Right ventricle myocardium superior (tissue), 1 donor: Measurements from ENCODE around the gene ZNF593OS. TPM values are rescaled to one million over a fixed set of nuclear protein-coding genes. Genes with fewer than 3 reads are reported as not detected.
A peak's percentile ranks its signal among the peaks of the same experiment; 100 is the strongest.

Experiments used
- ATAC-seq: fragments of 200-7000 bp; cut with Tn5 transposase; one replicate; pipeline ENCODE4 v1.9.1; 2020; ENCODE audit warnings: mild to moderate bottlenecking; ENCODE audit not compliant: poor library complexity
- DNase-seq: peaks from one replicate; pipeline ENCODE4 v3.0.0-alpha.2; 2020
- intact Hi-C: fragments of 100-400 bp; cut with DNase I; formaldehyde crosslinking; loops from one replicate; pipeline ENCODE4 v1.11.2; 2022
- total RNA-seq: library from RNA; stranded (reverse); fragmentation: NEBNext Ultra II Directional; extraction: Animal tissue kit (Norgen Biotek cat#: 25700); gene quantifications from one replicate; pipeline ENCODE4 v1.2.1, GENCODE V29; 2021
- donor health status: DM: no; HTN: yes; CAD: no; lungs with severe emphysema.

The ZNF593OS gene
- total RNA-seq, 1 donor from 2014 or later = not detected

DNA sequence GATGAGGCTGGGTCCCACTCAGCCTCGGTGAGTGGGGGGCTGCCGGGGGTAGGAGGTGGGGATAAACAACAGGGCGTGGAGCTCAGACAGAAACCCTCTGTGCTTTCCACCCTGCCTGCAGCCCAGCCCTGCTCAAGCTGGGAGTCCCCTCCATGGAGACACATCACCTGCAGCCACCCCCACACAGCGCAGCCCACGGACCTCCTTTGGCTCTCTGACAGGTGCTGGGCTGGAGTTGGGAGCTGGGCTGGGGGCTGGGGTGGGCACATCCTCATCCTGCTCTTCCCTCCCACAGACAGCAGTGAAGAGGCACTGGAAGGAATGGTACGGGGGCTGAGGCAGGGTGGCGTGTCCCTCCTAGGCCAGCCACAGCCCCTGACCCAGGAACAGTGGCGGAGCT, 16.8 kb upstream of the ZNF593OS start:
- DNase-seq = no peak
- intact Hi-C loops = loop anchor here (10.0 kb wide), 1 partner anchor 136 kb away; no protein-coding TSS in a partner anchor
- ATAC-seq = no peak

GRCh38 chr1:26187882-26188281, 16.2 kb upstream of the ZNF593OS start:
- DNase-seq (no peak), ATAC-seq (no peak)
- intact Hi-C loops = loop anchor here (10.0 kb wide), 1 partner anchor 137 kb away; no protein-coding TSS in a partner anchor

- DNase-seq (no peak), ATAC-seq (no peak)
- intact Hi-C loops = loop anchor here (10.0 kb wide), 1 partner anchor 140 kb away; no protein-coding TSS in a partner anchor
Measured at GRCh38 chr1:26184883-26185282, 13.3 kb upstream of the ZNF593OS start.

DNA sequence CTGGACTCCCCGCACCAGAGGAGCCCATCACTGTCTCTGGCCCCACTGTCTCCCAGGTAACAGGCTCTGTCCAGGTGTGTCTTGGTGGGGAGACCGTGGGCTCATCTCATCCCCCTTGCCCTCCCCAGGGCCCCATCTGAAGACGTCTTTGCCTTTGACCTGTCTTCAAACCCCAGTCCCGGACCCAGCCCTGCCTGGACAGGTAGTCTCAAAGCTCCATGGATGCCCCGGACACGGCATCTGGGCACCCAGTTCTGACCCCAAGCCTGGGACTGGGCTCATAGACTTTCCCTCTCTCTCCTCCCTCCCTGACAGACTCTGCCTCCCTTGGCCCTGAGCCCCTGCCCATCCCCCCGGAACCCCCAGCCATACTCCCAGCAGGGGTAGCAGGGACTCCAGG, 12.5 kb upstream of the ZNF593OS start:
- no peak for ATAC-seq
- intact Hi-C loops = loop anchor here (10.0 kb wide), 1 partner anchor 141 kb away; no protein-coding TSS in a partner anchor

DNA sequence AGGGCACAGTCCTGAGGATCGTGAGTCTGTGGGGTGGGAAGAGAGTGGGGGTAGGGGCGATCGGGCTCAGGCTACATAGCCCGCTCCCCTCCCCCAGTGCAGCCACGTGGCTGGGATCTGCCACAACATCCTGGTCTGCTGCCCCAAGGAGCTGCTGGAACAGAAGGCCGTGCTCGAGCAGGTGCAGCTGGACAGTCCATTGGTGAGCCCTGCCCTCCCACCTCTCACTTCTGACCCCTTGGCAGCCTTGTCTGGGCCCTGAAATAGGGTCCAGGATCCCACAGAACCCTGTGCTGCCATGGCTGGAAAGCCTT, 10.7 kb upstream of the ZNF593OS start:
- DNase-seq = no peak
- ATAC-seq = no peak
- intact Hi-C loops = loop anchor here (10.0 kb wide), 1 partner anchor 142 kb away; no protein-coding TSS in a partner anchor

More for the DNA sequence above, 12.5 kb upstream of the ZNF593OS start:
- DNase-seq = no peak

DNA sequence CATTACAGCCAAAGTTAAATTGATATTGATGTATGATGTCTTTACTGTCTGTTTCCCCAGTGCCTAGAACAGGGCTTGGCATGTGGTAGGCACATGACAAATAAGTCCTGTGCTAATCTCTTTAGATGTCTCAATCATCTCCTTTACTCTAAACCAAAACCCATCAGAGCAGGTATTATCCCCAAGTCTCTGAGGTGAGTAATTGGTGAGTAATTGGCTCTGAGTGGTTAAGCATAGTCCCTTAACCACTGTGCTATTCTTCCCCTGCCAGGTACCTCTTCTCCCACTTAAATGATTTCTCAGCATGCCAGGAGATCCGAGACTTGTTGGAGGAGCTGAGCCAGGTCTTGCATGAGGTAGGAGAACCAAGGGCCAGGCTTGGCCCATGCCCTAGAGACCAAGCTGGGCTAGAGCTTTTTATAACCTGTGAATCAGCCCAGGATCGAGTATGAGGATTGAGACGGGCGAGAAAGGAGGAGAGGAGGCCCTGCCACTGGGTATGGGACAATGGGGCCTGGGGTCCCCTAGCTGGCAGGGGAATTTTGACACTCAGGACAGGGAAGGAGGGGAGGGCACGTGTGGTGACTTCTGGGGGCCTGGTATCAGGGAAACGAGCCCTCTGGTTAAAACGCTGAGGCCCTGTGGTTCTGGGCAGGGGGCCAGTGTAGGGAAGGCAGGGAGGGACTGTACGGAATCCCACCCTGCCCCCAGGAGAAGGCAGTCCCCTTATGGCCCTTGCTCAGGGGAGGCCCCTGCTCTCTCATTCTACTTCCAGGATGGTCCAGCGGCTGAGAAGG, 10.2 kb upstream of the ZNF593OS start:
- no peak for ATAC-seq
- no peak for DNase-seq
- intact Hi-C loops = loop anchor here (10.0 kb wide), 1 partner anchor 143 kb away; no protein-coding TSS in a partner anchor

DNA sequence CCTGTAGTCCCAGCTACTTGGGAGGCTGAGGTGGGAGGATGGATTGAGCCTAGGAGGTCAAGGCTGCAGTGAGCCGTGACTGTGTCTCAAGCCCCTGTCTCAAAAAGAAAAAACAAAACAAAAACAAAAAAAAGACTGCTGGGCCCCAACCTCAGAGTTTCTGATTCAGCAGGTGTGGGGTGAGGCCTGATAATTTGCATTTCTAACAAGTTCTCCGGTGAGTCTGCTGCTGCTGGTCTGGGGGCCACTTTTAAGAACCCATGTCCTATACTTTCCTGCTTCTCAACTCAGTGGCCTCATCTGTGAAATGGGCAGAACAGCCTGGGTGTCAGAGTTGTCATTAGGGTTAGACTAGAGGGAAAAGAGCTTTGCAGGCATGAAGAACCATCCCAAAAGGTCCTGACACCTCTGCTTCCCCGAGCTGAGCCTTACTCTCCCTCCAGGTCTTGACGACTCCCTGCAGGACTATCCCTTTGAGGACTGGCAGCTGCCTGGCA, 8.4 kb upstream of the ZNF593OS start:
- no peak for DNase-seq
- no peak for ATAC-seq
- intact Hi-C loops = loop anchor here (10.0 kb wide), 1 partner anchor 145 kb away; no protein-coding TSS in a partner anchor

GRCh38 chr1:26177182-26177684, 5.6 kb upstream of the ZNF593OS start, which contains the start of gene CNKSR1:
CNKSR1 (plus strand) TSS chr1:26177491; CDS start chr1:26177548, 57 bp downstream.
- DNase-seq (no peak), ATAC-seq (peak; percentile 45)
- intact Hi-C loops = no loop called here

DNA sequence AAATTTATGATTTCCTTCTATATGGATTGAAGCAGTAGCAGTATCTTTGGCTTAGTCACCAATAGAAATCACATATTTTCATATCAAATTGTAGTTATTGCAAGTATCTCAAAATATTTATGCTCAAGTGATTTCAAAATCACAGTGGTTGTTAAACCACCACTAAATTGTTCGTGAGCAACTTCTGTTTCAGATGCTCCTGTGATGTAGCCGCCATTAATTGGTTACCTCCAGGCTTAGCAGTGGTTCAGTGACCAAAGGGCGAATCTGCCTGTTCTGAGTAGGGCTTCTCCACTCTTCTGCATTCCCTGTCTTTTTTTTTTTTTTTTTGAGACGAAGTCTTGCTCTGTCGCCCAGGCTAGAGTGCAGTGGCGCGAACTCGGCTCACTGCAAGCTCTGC, 3.7 kb upstream of the ZNF593OS start:
- no peak for ATAC-seq
- intact Hi-C loops = no loop called here
- DNase-seq = no peak

DNA sequence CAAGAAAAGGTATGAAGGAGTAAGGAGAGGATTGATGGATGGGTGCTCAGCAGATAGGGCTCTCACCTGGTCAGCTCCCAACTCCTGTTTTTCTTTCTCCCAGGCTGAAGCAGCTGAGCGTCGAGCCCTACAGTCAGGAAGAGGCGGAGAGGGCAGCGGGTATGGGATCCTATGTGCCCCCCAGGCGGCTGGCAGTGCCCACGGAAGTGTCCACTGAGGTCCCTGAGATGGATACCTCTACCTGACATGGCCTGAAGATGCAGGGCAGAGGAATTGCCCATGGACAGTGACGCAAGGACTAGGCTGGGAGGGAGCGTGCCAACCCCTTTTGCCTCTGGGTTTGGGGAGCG, 1.2 kb downstream of the ZNF593OS start:
- intact Hi-C loops = no loop called here
- DNase-seq (no peak), ATAC-seq (no peak)

DNA sequence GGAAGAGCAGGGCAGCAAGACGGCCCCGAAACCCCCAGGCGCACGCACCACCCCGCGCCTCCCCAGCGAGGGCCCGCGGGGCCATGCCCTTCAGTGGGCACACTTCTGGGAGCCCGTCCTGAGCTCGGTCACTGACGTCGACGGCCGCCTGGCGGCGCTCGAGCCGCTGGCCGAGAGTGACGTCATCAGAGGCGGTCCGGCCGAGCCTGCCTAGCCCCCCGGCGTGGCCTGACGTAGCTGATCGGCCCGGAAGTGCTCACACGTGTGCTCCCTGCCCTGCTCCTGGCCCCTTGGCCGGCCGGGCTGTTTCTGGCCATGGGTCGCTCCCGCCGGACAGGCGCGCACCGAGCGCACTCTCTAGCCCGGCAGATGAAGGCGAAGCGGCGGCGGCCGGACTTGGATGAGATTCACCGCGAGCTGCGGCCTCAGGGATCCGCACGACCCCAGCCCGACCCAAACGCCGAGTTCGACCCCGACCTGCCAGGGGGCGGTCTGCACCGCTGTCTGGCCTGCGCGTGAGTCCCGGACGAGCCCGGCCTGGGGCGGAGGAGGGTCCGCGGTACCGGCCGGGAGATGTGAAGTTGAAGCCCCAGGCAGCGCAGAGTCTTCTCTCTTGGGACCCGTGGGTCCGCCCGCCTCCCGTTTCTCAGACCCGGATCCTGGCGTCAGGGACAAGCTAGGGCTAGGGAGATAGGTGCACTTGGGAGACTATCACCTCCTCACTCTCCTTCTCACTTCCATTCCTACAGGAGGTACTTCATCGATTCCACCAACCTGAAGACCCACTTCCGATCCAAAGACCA, 1.8 kb downstream of the ZNF593OS start, which contains the start of gene ZNF593:
TSS of gene ZNF593 (plus strand) at position 240 of the 803 bp plus-strand sequence. CDS start at position 316, 76 bp downstream.
- peak; percentile 95 for DNase-seq
- peak; percentile 97 for ATAC-seq
- intact Hi-C loops = loop anchor here (5.0 kb wide), 1 partner anchor 57 kb away; no protein-coding TSS in a partner anchor

DNA sequence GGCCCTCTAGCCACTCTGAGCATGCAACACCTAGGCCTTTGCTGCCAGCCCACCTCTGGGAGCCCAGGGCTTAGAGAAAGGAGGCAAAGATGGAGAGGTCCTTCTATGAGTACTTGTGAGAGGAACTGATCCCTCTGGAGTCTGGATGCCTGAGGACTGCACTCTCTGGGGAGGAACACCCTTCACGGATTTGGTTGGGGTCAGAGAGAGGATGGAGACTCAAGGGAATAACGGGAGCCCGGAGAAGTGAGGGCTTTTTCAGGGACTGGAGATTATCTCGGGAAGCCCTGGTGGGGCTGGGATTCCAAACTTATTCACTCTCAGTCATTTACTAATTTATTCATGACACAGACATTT, 2.5 kb downstream of the ZNF593OS start:
- no peak for ATAC-seq
- DNase-seq = no peak
- intact Hi-C loops = loop anchor here (5.0 kb wide), 1 partner anchor 58 kb away; no protein-coding TSS in a partner anchor

- DNase-seq (no peak), ATAC-seq (no peak)
- intact Hi-C loops = loop anchor here (5.0 kb wide), 1 partner anchor 59 kb away; no protein-coding TSS in a partner anchor
Measured at GRCh38 chr1:26168410-26169197, 3.0 kb downstream of the ZNF593OS start, which contains the start of gene C1orf232. C1orf232 (minus strand) TSS chr1:26168963; CDS start chr1:26168499, 464 bp downstream.

DNA sequence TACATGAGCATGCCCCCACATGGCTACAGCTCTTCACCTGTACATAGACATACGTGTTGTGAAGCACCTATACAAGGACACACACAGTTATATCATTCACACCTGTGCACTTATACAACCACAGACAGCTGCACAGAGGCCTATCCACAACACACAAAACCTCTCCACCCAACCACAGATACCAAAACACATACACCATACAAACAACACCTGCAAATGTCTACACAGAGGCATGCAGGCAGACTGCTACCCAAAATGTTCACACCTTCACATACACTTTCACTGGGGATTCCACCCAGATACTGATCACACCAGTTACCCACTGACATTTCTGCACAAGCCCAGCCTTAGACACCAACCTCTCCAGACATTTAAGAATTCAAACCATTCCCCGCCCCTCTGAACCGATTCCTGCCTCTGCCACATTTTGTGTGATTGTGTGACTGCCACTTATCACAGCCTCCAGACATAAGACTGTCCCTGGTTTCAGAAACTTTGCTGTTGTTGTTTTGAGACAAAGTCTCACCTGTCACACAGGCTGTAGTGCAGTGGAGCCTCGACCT, 4.8 kb downstream of the ZNF593OS start:
- ATAC-seq (no peak), DNase-seq (peak; percentile 3)
- intact Hi-C loops = loop anchor here (5.0 kb wide), 1 partner anchor 61 kb away; no protein-coding TSS in a partner anchor

DNA sequence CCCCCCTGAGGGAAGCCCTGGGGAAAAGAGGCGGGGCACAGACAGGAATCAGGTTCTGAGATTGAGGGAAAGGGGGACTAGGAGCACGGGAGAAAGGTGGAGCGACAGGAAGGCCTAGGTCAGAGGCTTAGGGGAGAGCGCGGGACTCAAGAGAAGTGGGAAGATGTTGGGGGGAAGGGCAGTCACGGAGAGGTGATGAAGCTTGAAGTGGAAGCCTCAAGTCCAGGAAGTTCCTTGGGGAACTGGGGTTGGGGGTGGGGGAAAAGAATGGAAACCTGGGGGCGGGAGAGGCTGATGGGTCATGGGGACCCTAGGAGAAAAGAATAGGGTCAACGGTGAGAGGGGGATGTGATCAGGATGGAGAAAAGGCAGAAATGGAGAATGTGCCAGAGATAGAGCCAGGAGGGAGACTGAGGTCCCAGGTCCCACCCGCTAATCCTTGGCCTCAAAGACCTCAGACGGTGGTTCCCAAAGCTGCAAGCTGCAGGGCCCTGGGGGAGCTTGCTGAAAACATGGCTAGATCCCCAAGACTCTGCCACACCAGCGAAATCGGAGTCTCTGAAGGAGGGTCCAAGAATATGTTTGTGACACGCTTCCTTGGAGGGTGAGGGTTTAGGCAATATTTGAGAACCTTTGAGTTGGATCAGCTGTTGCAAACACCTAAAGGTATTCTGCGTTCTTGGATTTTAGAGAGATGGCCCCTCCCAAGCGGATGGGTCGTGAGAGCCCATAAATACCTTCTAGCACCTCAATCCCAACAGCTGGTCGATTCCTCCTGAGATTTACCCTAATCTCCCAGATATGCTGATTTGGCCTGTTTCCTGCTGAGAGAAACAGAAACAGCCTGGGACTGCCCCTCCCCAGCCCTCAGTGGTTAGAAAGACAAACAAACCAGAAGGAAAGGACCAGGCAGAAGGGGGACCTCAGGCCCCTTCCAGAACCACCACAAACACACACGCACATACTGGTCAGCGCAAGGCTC, 6.5 kb downstream of the ZNF593OS start:
- DNase-seq (peak; percentile 22), ATAC-seq (no peak)
- intact Hi-C loops = loop anchor here (5.0 kb wide), 2 partner anchors 62 to 128 kb away; no protein-coding TSS in a partner anchor
